Measurements from ENCODE around the gene SLC23A1.
"Not testable (repeated sequence)": the region's sequence is repeated elsewhere in the genome, so short reads cannot be mapped to it uniquely, and the experiment has no call there.

SLC23A1 gene

DNA sequence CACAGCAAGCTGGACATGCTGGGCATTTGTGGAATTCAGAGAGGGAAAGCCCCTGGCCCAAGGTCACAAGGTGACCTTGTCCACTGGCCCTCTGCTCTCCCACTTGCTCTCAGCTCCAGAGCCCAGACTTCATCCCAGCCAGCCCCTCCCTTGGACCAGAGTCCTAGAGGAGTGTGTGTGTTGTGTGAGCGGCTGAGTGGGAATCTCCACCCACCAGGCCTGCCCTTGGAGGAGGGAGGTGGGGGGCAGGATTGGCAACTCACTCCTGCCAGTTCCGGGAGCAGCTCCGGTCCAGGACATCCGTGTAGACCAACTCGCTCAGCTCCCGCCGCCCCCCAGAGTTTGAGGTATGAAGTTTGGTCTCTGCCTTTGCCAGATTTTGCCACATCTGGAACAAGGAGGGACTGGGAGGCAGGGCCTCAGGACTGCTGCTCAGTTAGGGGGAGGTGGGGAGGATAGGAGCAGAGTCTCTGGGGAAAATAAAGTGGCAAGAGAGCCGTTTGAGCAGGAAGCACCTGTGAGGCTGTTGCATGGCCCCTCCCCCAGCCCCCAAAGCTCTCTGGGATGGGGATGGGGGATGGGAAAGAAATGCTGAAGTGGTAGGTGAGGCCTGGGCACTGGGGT lies 5.2 kb upstream of the SLC23A1 start:
- DNase-seq = no peak

- DNase-seq = no peak
These were observed 4.6 kb upstream of the SLC23A1 start for GRCh38 chr5:139387611-139388197.

- DNase-seq = not testable (repeated sequence)
These were observed 3.9 kb upstream of the SLC23A1 start for GRCh38 chr5:139386956-139387355.

DNA sequence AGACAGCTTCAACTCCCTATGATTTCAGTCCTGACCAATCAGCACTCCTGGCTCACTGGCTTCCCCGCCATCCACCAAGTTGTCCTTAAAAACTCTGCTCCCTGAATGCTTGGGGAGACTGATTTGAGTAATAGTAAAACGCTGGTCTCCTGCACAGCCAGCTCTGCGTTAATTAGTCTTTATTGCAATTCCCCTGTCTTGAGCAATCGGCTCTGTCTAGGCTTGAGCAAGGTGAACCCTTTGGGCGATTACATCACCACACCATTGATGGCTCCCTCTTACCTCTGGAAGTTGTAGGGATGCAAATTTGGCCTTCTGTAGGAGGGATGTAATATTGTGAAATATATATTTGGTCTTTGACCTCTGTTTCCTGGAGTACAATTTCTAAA lies 2.9 kb upstream of the SLC23A1 start:
- DNase-seq = no peak

GRCh38 chr5:139385061-139386049 lies 2.3 kb upstream of the SLC23A1 start:
- DNase-seq = no peak

GRCh38 chr5:139384591-139385051 lies 1.5 kb upstream of the SLC23A1 start:
- no peak for DNase-seq

- DNase-seq = no peak
These were observed 995 bp upstream of the SLC23A1 start for GRCh38 chr5:139383993-139384590.

- no peak for DNase-seq
These were observed 290 bp downstream of the SLC23A1 start for GRCh38 chr5:139382807-139383206.

DNA sequence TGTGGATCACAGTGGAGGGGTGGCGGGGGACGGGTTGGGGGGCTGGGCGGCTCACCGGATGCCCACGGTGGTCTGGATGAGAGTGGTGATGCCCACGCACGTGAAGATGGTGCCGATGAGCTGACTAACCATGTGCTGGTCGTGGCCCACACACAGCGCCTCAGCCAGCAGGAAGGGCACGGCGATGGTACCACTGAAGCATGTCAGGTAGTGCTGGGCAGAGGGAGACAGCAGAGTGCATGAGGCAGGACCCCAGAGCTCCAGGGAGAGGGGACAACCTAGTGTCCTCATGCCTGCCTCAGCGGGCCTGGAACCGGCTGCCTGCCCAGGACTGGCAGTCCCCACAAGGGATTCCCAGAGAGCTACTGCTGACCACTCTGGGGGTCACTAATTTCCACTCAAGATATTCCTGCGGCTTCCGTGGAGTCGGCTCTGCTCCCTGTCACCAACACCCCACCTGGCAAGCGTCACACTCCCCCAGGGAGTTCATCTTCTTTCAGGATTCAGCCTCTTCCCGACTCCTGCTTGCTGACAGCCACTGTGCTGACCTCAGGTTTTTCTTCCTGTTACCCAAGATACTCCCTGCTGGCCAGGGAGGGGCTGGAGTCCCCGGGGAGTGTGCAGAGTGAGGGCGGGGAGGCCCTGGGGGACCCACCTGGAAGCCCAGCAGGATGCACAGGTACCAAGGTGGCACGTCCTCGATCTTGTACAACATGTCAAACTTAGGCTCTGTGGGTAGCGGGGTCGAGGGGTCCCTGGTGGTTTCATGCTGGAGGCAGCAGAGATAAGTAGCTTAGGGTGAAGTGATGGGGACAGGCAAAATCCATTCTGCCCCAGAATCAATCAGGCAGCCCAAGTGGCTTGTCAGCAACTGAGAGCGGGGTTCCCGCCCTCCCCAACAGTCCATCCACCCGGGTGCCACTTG lies 998 bp downstream of the SLC23A1 start:
- no peak for DNase-seq

- no peak for DNase-seq
These were observed 3.3 kb downstream of the SLC23A1 start for GRCh38 chr5:139379626-139380449.

DNA sequence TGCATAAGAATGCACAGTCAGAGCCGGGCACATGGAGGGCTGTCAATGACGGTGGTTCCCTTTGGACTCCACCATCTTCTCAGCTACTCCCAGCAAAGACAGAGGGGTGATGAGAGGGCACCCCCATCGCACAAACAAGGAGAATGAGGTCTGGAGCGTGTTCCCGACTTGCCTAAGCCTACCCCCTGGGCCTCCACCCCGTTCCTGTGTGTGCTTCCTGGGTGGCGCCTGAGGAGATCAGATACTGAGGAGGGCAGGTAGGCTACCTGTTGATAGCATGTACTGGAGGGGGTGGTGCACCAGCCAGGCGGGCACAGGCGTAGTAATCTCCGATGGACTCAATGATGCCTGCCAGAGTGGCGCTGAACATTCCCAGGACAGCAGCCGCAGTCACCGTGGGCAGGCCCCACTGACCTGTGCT lies 4.1 kb downstream of the SLC23A1 start:
- no peak for DNase-seq

- DNase-seq = no peak
These were observed 4.8 kb downstream of the SLC23A1 start for GRCh38 chr5:139378101-139378825.

GRCh38 chr5:139377226-139377625 lies 5.9 kb downstream of the SLC23A1 start:
- DNase-seq = no peak

DNA sequence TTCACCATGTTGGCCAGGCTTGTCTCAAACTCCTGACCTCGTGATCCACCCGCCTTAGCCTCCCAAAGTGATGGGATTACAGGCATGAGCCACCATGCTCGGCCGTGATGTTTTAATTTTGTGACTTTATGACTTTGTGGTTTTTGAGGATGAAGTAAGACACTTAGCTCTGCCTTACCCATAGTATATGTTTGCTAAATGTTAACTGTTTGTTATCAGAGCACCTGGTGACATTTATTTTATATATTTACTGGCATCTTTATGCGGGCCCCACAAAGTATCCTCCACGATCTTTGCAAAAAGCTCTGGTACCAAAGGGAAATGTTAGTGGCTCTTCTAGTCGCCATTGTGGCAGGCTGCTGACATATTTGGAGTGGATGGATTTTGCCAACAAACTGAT lies 6.7 kb downstream of the SLC23A1 start:
- DNase-seq = no peak

DNA sequence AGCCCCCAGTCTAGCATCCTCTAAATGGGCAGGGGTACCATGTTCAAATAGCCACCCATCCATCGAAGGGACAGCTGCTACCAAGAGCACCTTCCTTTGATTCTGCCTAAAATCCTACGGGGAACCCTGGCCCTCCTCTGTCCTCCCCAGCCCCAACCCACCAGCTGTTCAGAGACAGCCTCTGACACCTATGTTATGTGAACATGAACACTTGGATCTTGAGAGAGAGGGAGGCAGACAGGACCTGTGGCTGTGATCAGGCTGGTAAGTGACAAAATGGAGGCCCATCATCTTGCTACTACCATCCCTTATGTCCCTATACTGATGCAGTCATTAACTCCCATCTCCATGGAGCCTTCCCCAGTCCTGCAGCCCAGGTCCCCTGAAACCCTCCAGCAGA lies 8.2 kb downstream of the SLC23A1 start:
- no peak for DNase-seq

DNA sequence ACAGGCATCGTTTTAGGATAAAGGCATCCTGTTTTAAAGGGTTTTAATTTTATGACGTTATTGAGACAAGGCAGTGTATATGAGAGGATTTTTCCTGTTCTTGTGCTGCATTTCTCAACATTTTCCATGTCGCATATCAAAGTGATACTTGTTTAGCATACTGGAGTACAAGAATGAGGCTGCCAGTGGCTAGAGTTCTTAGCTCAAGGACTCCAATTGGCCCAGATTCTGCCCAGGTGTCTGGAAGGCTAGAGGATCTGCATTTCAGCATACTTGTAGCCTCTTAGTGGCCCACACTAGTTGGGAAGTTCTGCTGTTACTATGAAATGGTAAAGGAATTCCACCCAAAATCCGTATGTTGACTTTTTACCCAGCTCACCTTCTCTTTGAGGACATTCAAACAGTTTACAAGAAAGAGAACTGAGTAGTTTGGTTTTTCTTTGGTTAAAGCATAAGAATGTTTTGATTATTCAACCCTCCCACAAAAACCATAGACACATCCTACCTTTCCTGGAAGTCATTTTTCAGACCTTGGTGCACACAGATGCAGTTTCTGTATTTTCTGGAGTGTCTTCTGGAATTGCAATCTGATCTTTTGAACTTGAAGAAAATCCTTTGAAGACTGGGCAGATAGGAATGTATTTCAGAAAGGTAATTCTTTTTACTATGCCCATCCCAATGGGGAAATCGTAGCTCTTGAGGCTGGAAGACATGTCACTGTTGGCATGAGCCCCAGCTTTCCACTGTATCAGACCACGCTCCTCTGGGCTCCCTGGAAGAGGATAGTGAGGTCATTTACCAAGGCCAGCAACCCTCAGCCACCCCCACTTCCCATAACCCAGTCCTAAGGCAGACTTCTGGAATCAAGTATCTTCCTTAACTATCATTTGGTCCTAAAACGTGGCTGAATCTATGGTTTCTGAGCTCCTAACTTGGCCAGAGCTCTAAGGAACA lies 11.3 kb downstream of the SLC23A1 start:
- no peak for DNase-seq

DNA sequence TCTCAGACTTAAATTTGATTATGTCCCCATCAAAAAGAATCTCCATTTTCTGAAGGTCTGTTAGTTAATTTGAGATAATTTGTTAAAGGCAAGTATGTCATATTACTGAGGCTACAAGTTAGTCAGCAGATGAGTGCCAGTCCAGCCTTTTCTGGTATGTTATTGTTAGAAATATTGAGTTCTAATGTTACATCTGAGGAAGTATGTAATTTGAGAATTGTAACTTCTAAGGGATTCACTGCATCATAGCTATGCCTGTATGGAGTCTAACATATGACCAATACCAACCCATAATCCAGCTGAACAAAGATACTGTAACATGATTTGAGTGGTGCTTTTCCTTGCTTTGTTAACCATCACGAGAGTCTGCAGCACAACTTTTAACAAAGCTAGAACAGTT lies 13.9 kb downstream of the SLC23A1 start:
- DNase-seq = no peak

- DNase-seq = no peak
These were observed 14.5 kb downstream of the SLC23A1 start for GRCh38 chr5:139368613-139369012.

DNA sequence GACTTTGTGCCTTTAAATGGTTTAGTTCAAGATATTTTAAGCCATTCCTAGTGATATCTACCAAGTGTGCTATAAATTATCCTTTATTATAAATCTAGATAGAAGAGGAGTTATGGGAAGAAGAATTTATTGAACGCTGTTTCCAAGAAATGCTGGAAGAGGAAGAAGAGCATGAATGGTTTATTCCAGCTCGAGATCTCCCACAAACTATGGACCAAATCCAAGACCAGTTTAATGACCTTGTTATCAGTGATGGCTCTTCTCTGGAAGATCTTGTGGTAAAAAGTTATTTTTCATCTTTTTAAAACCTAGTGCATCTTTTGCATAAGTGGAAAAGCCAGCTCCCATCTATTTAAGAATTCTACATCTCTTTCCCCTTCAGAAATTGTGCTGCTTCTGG lies 18.6 kb downstream of the SLC23A1 start:
- no peak for DNase-seq

Data from NCI-H1694 treated with DMSO at 0.1 percent for 48 hours (cell line).